Osteoblast (primary cell): ENCODE measurements around the gene SNX30. TPM values are rescaled to one million over a fixed set of nuclear protein-coding genes. Genes with fewer than 3 reads are reported as not detected.

Experiments
- DNase-seq: peaks from one replicate; pipeline ENCODE4 v3.0.0; 2011; ENCODE audit warnings: low spot score, mixed read lengths; ENCODE audit not compliant: insufficient read length; ENCODE audit errors: missing footprints
- H2AFZ ChIP-seq: 2 replicates; pipeline ENCODE4 v1.6.0; 2011; ENCODE audit warnings: mild to moderate bottlenecking, low read length
- H3K27ac ChIP-seq: 2 replicates; pipeline ENCODE4 v1.5.1; 2011; ENCODE audit warnings: mild to moderate bottlenecking, low read depth, low read length, moderate library complexity
- H3K27me3 ChIP-seq: 2 replicates; pipeline ENCODE4 v1.6.0; 2012; ENCODE audit warnings: mild to moderate bottlenecking, control low read depth, inconsistent platforms, low read length, moderate library complexity; ENCODE audit not compliant: insufficient read depth
- H3K36me3 ChIP-seq: 2 replicates; pipeline ENCODE4 v1.5.1; 2011; ENCODE audit warnings: mild to moderate bottlenecking, low read length, control low read depth, moderate library complexity; ENCODE audit not compliant: insufficient read depth
- H3K4me1 ChIP-seq: 2 replicates; pipeline ENCODE4 v1.5.1; 2011; ENCODE audit warnings: mild to moderate bottlenecking, low read length, control low read depth, moderate library complexity; ENCODE audit not compliant: insufficient read depth
- H3K4me2 ChIP-seq: 2 replicates; pipeline ENCODE4 v1.6.0; 2011; ENCODE audit warnings: mild to moderate bottlenecking, low read length; ENCODE audit not compliant: insufficient read depth
- H3K4me3 ChIP-seq: fragments of 200-600 bp; sonication (generic); 3 replicates; pipeline ENCODE4 v1.5.1; 2012; ENCODE audit warnings: mild to moderate bottlenecking, low read length, inconsistent platforms; ENCODE audit not compliant: insufficient read depth
- H3K79me2 ChIP-seq: 2 replicates; pipeline ENCODE4 v1.6.0; 2012; ENCODE audit warnings: mild to moderate bottlenecking, low read length, control low read depth, inconsistent platforms; ENCODE audit not compliant: insufficient read depth
- H3K9me3 ChIP-seq: 2 replicates; pipeline ENCODE4 v1.5.1; 2011; ENCODE audit warnings: low read depth, low read length, control low read depth
- H4K20me1 ChIP-seq: 2 replicates; pipeline ENCODE4 v1.6.0; 2012; ENCODE audit warnings: mild to moderate bottlenecking, low read length, control low read depth; ENCODE audit not compliant: insufficient read depth
- CTCF ChIP-seq: IDR thresholded peaks from 2 replicates; pipeline ENCODE4 v1.5.1; 2011; ENCODE audit warnings: mild to moderate bottlenecking, low read depth, low read length, moderate library complexity; ENCODE audit errors: extremely low read depth
- total RNA-seq: library from RNA; depleted of rRNA; stranded (reverse); fragments of >200 nt; gene quantifications from 2 replicates; pipeline ENCODE4 v1.2.3, GENCODE V29; 2012

SNX30 gene
- total RNA-seq, 1 donor: 38.7 TPM

- Histone ChIP-seq H3K9me3 (no peaks in the 10 kb centered on the region), H3K4me3 (peak overlapping the region; percentile 87), H3K4me1 (peaks cover 55% of the 10 kb centered on the region), H3K36me3 (no peaks in the 10 kb centered on the region), H3K27ac (peak overlapping the region; percentile 35), H3K27me3 (no peaks in the 10 kb centered on the region), H3K79me2 (peaks cover 38% of the 10 kb centered on the region), H3K4me2 (peak overlapping the region; percentile 94), H2AFZ (peak overlapping the region; percentile 78), H4K20me1 (peaks cover 16% of the 10 kb centered on the region)
- TF ChIP-seq CTCF: no peak
- peak; percentile 97 for DNase-seq
These were observed 666 bp downstream of the SNX30 start for GRCh38 chr9:112751056-112751795.

DNA sequence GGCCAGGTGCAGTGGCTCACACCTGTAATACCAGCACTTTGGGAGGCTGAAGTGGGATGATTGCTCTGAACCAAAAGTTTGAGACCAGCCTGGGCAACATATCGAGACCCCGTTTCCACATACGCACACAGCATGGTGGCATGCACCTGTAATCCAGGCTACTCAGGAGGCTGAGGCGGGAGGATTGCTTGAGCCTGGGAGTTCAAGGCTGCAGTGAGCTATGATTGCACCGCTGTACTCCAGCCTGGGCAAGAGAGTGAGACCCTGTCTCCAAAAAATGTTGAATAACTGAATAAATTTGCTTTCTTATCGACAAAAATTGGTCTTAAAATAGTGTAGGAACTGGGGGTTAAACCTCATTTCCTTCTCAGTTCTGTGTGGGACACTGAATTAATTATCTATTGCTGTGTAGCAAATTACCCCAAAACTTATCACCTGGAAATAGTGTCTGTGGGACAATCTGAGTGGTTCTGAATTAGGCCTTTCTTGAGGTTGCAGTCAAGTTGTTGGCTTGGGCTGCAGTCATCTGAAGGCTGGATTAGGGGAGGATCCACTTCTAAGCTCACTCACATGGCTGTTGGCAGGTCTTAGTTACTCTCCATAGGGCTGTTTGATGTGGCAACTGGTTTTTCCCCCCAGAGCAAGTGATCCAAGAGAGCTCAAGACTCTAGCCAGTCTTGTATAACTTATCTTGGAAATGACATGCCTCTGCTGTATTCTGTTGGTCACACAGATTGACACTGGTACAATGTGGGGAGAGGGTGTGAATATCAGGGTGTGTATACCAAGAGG, 2.0 kb downstream of the SNX30 start:
- H2AFZ ChIP-seq: no peak overlapping the region
- TF ChIP-seq CTCF: no peak
- H3K4me3 ChIP-seq: peak overlapping the region; percentile 87
- no peaks in the 10 kb centered on the region for H3K36me3 ChIP-seq
- DNase-seq: no peak
- no peaks in the 10 kb centered on the region for H3K9me3 ChIP-seq
- peak overlapping the region; percentile 94 for H3K4me2 ChIP-seq
- H4K20me1 ChIP-seq: peaks cover 17% of the 10 kb centered on the region
- H3K27ac ChIP-seq: peak overlapping the region; percentile 56
- H3K27me3 ChIP-seq: no peaks in the 10 kb centered on the region
- peaks cover 45% of the 10 kb centered on the region for H3K79me2 ChIP-seq
- H3K4me1 ChIP-seq: peaks cover 62% of the 10 kb centered on the region

DNA sequence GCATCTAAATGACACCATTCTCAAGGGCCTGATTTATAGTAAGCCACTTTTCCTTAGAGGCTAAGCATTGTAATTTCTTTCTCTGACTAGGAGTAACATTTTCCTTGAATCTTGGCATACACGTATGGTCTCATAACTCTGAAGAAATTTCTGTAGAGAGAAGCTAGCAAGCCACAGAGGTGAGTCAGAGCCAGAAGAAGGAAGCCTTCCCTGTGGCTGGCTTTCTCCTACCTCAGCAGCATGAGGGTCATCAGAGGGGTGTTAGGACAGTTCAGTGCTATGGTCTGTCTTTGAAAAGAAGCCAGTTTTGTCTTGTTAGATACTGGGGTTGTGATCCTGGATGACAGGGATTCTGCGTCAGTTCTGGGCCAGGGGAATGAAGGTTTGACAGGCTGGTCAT, 3.2 kb downstream of the SNX30 start:
- Histone ChIP-seq H3K79me2 (peaks cover 57% of the 10 kb centered on the region), H3K4me1 (peaks cover 62% of the 10 kb centered on the region), H3K4me2 (peak overlapping the region; percentile 28)

More for the DNA sequence above, 3.2 kb downstream of the SNX30 start:
- H3K27me3 ChIP-seq: no peaks in the 10 kb centered on the region
- no peaks in the 10 kb centered on the region for H3K36me3 ChIP-seq
- H2AFZ ChIP-seq: no peak overlapping the region
- peaks cover 20% of the 10 kb centered on the region for H4K20me1 ChIP-seq
- DNase-seq: peak; percentile 96
- H3K4me3 ChIP-seq: no peak overlapping the region
- H3K9me3 ChIP-seq: no peaks in the 10 kb centered on the region
- no peak for TF ChIP-seq CTCF
- peak overlapping the region; percentile 56 for H3K27ac ChIP-seq
